HepG2 (cell line): ENCODE results near the gene RERE. TPM values are rescaled to one million over a fixed set of nuclear protein-coding genes. Genes with fewer than 3 reads are reported as not detected.

Experiments used
- AKAP8 ChIP-seq: sonication (generic); formaldehyde crosslinking; IDR thresholded peaks from 2 replicates; pipeline ENCODE4 v1.5.1; 2020; ENCODE audit warnings: mild to moderate bottlenecking, missing genetic modification reagents
- HMG20A ChIP-seq: IDR thresholded peaks from 2 replicates; pipeline ENCODE4 v1.6.1; 2016; ENCODE audit warnings: borderline replicate concordance
- KDM3A ChIP-seq: IDR thresholded peaks from 2 replicates; pipeline ENCODE4 v1.6.1; 2018; ENCODE audit warnings: low read depth, missing compliant biosample characterization
- SAFB2 ChIP-seq: sonication (generic); formaldehyde crosslinking; IDR thresholded peaks from 2 replicates; pipeline ENCODE4 v1.5.1; 2020; ENCODE audit warnings: missing genetic modification reagents, low read depth, mild to moderate bottlenecking, borderline replicate concordance
- TRIM24 ChIP-seq: sonication (generic); formaldehyde crosslinking; IDR thresholded peaks from 2 replicates; pipeline ENCODE4 v1.8.0; 2022; ENCODE audit warnings: mild to moderate bottlenecking, missing genetic modification reagents
- polyA plus RNA-seq, 8 experiments: library from polyadenylated mRNA; depleted of rRNA in 3 of 8; stranded (reverse) in 7 of 8; unstranded in 1 of 8; fragments of >200 nt; fragmentation: Illumina TruSeq in 4 of 8; extraction: Trizol in 4 of 8; gene quantifications; 2 replicates each; pipeline versions ENCODE4 v1.2.1 to v1.2.3, GENCODE V29; 2011 to 2016; ENCODE audit warnings: low read depth in 4 of 8, missing spikeins in 1 of 8, mixed read lengths in 1 of 8; ENCODE audit not compliant: insufficient read depth in 1 of 8
- total RNA-seq, 5 experiments: library from RNA; depleted of rRNA; stranded (reverse); fragments of >200 nt; fragmentation: Illumina TruSeq; extraction: Trizol; gene quantifications; 2 replicates each; pipeline ENCODE4 v1.2.3, GENCODE V29; 2016; ENCODE audit warnings: low read depth in 1 of 5
- TF ChIP-seq, protein P1 (sequence below): sonication (generic); IDR thresholded peaks from 2 replicates; pipeline ENCODE4 v1.6.1; 2016; ENCODE audit warnings: low read depth, borderline replicate concordance
- TF ChIP-seq, protein P2 (sequence below): sonication (generic); formaldehyde crosslinking; IDR thresholded peaks from 2 replicates; pipeline ENCODE4 v1.5.1; 2020; ENCODE audit warnings: missing genetic modification reagents, mild to moderate bottlenecking, borderline replicate concordance
- TF ChIP-seq, protein P3 (sequence below): sonication (generic); formaldehyde crosslinking; IDR thresholded peaks from 2 replicates; pipeline ENCODE4 v1.8.0; 2022; ENCODE audit warnings: missing genetic modification reagents, mild to moderate bottlenecking, borderline replicate concordance
- TF ChIP-seq, protein P4 (sequence below): sonication (generic); formaldehyde crosslinking; IDR thresholded peaks from 2 replicates; pipeline ENCODE4 v1.5.1; 2020; ENCODE audit warnings: missing genetic modification reagents, mild to moderate bottlenecking, borderline replicate concordance
- TF ChIP-seq, protein P5 (sequence below): sonication (generic); formaldehyde crosslinking; IDR thresholded peaks from 2 replicates; pipeline ENCODE4 v1.4.0; 2020; ENCODE audit warnings: missing genetic modification reagents, low read depth, mild to moderate bottlenecking, borderline replicate concordance
- TF ChIP-seq, protein P6 (sequence below): sonication (generic); formaldehyde crosslinking; IDR thresholded peaks from 2 replicates; pipeline ENCODE4 v1.4.0; 2020; ENCODE audit warnings: missing genetic modification reagents
- TF ChIP-seq, protein P7 (sequence below): sonication (generic); formaldehyde crosslinking; IDR thresholded peaks from 2 replicates; pipeline ENCODE4 v1.4.0; 2020; ENCODE audit warnings: mild to moderate bottlenecking, missing genetic modification reagents
- TF ChIP-seq, protein P8 (sequence below): sonication (generic); formaldehyde crosslinking; IDR thresholded peaks from 2 replicates; pipeline ENCODE4 v1.5.0; 2020; ENCODE audit warnings: mild to moderate bottlenecking, missing genetic modification reagents
- TF ChIP-seq, protein P9 (sequence below): sonication (generic); formaldehyde crosslinking; IDR thresholded peaks from 2 replicates; pipeline ENCODE4 v1.5.0; 2020; ENCODE audit warnings: missing genetic modification reagents

Gene RERE
- total and polyA plus RNA-seq, 2 of the 13 experiments (the other 11 are each of a cell fraction or from before 2014, with no cell fraction given): 18.3 to 21.9 TPM

DNA sequence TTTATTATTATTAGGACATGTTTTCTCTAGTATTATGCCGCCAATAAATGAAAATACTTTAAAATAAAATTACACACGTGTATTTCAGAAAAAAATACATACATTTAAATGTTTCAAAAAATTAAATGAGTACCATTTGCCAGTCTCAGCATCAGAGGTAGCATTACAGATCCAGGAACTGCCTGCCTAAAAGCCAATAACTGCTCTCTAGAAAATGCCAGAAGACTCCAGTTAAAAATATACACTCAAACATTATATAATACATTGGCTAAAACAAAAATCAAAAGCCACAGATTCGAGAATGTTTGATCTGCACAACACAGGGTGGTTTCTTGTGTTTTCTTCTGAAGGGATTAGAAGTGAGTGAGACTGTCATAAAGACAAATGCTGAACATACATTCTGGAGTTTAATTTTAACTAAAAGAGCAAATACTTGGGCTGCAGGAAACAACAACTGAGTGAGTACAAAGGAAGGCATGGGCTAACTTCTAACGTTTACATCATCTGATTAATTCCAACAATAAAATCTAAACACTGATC is 105.5 kb downstream of the RERE start (continued):
- TF ChIP-seq, protein P1, sequence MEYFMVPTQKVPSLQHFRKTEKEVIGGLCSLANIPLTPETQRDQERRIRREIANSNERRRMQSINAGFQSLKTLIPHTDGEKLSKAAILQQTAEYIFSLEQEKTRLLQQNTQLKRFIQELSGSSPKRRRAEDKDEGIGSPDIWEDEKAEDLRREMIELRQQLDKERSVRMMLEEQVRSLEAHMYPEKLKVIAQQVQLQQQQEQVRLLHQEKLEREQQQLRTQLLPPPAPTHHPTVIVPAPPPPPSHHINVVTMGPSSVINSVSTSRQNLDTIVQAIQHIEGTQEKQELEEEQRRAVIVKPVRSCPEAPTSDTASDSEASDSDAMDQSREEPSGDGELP: no peak
- TF ChIP-seq KDM3A (0 out of 2 replicates have a peak, but pooled peaks have one; percentile 35), TRIM24 (CRISPR knock-in tag) (no peak), HMG20A (peak; percentile 75; the same call in 1 of the 2 replicates), AKAP8 (no peak), SAFB2 (CRISPR knock-in tag) (no peak)
- TF ChIP-seq, protein P2, sequence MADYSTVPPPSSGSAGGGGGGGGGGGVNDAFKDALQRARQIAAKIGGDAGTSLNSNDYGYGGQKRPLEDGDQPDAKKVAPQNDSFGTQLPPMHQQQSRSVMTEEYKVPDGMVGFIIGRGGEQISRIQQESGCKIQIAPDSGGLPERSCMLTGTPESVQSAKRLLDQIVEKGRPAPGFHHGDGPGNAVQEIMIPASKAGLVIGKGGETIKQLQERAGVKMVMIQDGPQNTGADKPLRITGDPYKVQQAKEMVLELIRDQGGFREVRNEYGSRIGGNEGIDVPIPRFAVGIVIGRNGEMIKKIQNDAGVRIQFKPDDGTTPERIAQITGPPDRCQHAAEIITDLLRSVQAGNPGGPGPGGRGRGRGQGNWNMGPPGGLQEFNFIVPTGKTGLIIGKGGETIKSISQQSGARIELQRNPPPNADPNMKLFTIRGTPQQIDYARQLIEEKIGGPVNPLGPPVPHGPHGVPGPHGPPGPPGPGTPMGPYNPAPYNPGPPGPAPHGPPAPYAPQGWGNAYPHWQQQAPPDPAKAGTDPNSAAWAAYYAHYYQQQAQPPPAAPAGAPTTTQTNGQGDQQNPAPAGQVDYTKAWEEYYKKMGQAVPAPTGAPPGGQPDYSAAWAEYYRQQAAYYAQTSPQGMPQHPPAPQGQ (CRISPR knock-in tag): no peak
- TF ChIP-seq, protein P3, sequence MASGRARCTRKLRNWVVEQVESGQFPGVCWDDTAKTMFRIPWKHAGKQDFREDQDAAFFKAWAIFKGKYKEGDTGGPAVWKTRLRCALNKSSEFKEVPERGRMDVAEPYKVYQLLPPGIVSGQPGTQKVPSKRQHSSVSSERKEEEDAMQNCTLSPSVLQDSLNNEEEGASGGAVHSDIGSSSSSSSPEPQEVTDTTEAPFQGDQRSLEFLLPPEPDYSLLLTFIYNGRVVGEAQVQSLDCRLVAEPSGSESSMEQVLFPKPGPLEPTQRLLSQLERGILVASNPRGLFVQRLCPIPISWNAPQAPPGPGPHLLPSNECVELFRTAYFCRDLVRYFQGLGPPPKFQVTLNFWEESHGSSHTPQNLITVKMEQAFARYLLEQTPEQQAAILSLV (CRISPR knock-in tag): no peak
- TF ChIP-seq, protein P4, sequence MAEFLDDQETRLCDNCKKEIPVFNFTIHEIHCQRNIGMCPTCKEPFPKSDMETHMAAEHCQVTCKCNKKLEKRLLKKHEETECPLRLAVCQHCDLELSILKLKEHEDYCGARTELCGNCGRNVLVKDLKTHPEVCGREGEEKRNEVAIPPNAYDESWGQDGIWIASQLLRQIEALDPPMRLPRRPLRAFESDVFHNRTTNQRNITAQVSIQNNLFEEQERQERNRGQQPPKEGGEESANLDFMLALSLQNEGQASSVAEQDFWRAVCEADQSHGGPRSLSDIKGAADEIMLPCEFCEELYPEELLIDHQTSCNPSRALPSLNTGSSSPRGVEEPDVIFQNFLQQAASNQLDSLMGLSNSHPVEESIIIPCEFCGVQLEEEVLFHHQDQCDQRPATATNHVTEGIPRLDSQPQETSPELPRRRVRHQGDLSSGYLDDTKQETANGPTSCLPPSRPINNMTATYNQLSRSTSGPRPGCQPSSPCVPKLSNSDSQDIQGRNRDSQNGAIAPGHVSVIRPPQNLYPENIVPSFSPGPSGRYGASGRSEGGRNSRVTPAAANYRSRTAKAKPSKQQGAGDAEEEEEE: no peak
- TF ChIP-seq, protein P5, sequence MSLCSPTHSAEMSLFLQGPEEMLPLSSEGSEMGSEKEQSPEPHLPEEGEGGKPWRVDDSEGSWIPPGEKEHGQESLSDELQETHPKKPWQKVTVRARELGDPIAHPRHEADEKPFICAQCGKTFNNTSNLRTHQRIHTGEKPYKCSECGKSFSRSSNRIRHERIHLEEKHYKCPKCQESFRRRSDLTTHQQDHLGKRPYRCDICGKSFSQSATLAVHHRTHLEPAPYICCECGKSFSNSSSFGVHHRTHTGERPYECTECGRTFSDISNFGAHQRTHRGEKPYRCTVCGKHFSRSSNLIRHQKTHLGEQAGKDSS (CRISPR knock-in tag): no peak
- TF ChIP-seq, protein P6, sequence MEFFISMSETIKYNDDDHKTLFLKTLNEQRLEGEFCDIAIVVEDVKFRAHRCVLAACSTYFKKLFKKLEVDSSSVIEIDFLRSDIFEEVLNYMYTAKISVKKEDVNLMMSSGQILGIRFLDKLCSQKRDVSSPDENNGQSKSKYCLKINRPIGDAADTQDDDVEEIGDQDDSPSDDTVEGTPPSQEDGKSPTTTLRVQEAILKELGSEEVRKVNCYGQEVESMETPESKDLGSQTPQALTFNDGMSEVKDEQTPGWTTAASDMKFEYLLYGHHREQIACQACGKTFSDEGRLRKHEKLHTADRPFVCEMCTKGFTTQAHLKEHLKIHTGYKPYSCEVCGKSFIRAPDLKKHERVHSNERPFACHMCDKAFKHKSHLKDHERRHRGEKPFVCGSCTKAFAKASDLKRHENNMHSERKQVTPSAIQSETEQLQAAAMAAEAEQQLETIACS: no peak
- TF ChIP-seq, protein P7, sequence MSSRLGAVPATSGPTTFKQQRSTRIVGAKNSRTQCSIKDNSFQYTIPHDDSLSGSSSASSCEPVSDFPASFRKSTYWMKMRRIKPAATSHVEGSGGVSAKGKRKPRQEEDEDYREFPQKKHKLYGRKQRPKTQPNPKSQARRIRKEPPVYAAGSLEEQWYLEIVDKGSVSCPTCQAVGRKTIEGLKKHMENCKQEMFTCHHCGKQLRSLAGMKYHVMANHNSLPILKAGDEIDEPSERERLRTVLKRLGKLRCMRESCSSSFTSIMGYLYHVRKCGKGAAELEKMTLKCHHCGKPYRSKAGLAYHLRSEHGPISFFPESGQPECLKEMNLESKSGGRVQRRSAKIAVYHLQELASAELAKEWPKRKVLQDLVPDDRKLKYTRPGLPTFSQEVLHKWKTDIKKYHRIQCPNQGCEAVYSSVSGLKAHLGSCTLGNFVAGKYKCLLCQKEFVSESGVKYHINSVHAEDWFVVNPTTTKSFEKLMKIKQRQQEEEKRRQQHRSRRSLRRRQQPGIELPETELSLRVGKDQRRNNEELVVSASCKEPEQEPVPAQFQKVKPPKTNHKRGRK (CRISPR knock-in tag): no peak
- TF ChIP-seq, protein P8, sequence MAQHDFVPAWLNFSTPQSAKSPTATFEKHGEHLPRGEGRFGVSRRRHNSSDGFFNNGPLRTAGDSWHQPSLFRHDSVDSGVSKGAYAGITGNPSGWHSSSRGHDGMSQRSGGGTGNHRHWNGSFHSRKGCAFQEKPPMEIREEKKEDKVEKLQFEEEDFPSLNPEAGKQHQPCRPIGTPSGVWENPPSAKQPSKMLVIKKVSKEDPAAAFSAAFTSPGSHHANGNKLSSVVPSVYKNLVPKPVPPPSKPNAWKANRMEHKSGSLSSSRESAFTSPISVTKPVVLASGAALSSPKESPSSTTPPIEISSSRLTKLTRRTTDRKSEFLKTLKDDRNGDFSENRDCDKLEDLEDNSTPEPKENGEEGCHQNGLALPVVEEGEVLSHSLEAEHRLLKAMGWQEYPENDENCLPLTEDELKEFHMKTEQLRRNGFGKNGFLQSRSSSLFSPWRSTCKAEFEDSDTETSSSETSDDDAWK (CRISPR knock-in tag): no peak
- TF ChIP-seq, protein P9, sequence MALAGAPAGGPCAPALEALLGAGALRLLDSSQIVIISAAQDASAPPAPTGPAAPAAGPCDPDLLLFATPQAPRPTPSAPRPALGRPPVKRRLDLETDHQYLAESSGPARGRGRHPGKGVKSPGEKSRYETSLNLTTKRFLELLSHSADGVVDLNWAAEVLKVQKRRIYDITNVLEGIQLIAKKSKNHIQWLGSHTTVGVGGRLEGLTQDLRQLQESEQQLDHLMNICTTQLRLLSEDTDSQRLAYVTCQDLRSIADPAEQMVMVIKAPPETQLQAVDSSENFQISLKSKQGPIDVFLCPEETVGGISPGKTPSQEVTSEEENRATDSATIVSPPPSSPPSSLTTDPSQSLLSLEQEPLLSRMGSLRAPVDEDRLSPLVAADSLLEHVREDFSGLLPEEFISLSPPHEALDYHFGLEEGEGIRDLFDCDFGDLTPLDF: no peak
